ENCODE results near the gene KRTAP29-1.

GRCh38 chr17:41351177-41351576 is 48.5 kb upstream of the KRTAP29-1 start:
- TF ChIP-seq, protein P1, sequence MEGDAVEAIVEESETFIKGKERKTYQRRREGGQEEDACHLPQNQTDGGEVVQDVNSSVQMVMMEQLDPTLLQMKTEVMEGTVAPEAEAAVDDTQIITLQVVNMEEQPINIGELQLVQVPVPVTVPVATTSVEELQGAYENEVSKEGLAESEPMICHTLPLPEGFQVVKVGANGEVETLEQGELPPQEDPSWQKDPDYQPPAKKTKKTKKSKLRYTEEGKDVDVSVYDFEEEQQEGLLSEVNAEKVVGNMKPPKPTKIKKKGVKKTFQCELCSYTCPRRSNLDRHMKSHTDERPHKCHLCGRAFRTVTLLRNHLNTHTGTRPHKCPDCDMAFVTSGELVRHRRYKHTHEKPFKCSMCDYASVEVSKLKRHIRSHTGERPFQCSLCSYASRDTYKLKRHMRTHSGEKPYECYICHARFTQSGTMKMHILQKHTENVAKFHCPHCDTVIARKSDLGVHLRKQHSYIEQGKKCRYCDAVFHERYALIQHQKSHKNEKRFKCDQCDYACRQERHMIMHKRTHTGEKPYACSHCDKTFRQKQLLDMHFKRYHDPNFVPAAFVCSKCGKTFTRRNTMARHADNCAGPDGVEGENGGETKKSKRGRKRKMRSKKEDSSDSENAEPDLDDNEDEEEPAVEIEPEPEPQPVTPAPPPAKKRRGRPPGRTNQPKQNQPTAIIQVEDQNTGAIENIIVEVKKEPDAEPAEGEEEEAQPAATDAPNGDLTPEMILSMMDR (IDR thresholded peaks at IDR 0.05), result no peak
- TF ChIP-seq POLR2A (IDR thresholded peaks at IDR 0.05), result no peak

Measured in esophagus squamous epithelium (tissue), 4 donors.